ENCODE results near the gene AKIRIN1.

DNA sequence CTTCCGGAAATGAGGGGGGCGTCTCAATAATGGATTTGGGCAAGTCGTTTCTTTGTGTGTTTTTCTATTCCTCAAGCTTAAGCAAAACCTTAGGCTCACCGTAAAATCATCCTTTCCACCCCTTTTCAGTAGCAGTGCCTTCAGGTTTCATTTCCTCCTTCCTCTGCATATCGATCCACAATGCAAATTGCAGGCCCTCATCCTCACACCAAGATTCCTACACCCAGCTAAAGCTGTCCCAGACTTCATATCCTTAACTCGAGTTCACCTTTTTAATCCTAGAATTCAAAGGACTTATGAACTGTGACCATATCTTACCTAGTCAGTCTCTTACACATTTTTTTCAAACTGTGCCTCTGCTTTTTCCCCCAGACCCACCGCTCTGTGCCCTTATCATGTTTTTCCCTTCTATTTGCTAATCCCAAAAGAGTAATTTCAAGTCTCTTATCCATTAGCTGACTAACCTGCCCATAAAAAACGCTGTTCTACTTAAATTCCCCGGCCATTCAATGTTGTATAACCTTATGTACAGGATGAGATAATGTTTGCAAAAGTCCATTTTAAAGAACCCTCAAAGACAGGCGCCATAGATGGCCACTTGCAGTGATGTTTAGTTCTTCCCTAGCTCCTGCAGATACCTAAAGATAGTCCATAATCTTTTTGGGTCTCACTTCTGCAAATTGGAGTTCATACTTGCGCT is 1.5 kb downstream of the AKIRIN1 start:
- TF ChIP-seq, protein P1, sequence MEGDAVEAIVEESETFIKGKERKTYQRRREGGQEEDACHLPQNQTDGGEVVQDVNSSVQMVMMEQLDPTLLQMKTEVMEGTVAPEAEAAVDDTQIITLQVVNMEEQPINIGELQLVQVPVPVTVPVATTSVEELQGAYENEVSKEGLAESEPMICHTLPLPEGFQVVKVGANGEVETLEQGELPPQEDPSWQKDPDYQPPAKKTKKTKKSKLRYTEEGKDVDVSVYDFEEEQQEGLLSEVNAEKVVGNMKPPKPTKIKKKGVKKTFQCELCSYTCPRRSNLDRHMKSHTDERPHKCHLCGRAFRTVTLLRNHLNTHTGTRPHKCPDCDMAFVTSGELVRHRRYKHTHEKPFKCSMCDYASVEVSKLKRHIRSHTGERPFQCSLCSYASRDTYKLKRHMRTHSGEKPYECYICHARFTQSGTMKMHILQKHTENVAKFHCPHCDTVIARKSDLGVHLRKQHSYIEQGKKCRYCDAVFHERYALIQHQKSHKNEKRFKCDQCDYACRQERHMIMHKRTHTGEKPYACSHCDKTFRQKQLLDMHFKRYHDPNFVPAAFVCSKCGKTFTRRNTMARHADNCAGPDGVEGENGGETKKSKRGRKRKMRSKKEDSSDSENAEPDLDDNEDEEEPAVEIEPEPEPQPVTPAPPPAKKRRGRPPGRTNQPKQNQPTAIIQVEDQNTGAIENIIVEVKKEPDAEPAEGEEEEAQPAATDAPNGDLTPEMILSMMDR (conservative IDR thresholded peaks at IDR 0.05; ENCODE audit: low read length): no peak
- no peak for TF ChIP-seq EZH2phosphoT487 (IDR thresholded peaks at IDR 0.05; ENCODE audit: borderline replicate concordance, low read depth, low read length)
